GM12875 (cell line): ENCODE results near the gene TLL2.

ENCODE experiments used
- H3K4me3 ChIP-seq: one replicate; pipeline ENCODE4 v1.5.1; 2011; ENCODE audit warnings: low read depth, low read length, control low read depth
- TF ChIP-seq, protein P1 (sequence below): IDR thresholded peaks from 2 replicates; pipeline ENCODE4 v1.5.1; 2011; ENCODE audit warnings: low read depth, mild to moderate bottlenecking, control low read depth, inconsistent platforms, low read length, moderate library complexity, borderline replicate concordance; ENCODE audit not compliant: insufficient read depth

The TLL2 gene

GRCh38 chr10:96488161-96488935 lies 25.4 kb downstream of the TLL2 start:
- TF ChIP-seq, protein P1, sequence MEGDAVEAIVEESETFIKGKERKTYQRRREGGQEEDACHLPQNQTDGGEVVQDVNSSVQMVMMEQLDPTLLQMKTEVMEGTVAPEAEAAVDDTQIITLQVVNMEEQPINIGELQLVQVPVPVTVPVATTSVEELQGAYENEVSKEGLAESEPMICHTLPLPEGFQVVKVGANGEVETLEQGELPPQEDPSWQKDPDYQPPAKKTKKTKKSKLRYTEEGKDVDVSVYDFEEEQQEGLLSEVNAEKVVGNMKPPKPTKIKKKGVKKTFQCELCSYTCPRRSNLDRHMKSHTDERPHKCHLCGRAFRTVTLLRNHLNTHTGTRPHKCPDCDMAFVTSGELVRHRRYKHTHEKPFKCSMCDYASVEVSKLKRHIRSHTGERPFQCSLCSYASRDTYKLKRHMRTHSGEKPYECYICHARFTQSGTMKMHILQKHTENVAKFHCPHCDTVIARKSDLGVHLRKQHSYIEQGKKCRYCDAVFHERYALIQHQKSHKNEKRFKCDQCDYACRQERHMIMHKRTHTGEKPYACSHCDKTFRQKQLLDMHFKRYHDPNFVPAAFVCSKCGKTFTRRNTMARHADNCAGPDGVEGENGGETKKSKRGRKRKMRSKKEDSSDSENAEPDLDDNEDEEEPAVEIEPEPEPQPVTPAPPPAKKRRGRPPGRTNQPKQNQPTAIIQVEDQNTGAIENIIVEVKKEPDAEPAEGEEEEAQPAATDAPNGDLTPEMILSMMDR, result no peak
- H3K4me3 ChIP-seq, result no peak overlapping the region

- TF ChIP-seq, protein P1, result no peak
Measured at GRCh38 chr10:96482815-96483588, 30.7 kb downstream of the TLL2 start.

GRCh38 chr10:96478355-96478754 lies 35.4 kb downstream of the TLL2 start:
- H3K4me3 ChIP-seq, result no peak overlapping the region
- TF ChIP-seq, protein P1, result no peak

More at GRCh38 chr10:96482815-96483588, 30.7 kb downstream of the TLL2 start:
- H3K4me3 ChIP-seq, result no peak overlapping the region

- H3K4me3 ChIP-seq, result no peak overlapping the region
- TF ChIP-seq, protein P1, result no peak
Measured at GRCh38 chr10:96473866-96474265, 39.9 kb downstream of the TLL2 start.

- H3K4me3 ChIP-seq, result no peak overlapping the region
- TF ChIP-seq, protein P1, result peak; percentile 85
Measured at GRCh38 chr10:96470116-96470743, 43.5 kb downstream of the TLL2 start.

DNA sequence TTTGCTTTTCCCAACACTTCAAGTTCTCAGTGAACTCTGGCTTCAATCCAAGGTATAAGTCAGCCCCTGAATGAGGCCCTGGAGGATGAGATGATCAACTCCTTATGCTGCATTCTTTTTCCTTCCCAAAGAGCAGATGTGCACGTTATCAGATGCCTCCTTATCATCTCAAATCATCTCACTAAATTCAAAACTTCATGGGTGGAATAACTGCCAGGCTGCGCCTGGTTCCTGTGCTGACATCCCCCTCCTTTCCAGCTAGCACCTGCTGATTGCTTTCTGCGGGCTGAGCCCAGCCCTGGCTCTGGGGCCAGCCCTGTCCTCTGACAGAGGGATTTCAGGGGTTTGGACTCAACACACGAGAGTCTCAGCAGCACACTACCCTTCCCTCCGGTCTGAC lies 44.9 kb downstream of the TLL2 start:
- TF ChIP-seq, protein P1, result no peak
- H3K4me3 ChIP-seq, result no peak overlapping the region
